CD14-positive monocyte (primary cell): ENCODE measurements around the gene AURKAIP1. TPM values are rescaled to one million over a fixed set of nuclear protein-coding genes. Genes with fewer than 3 reads are reported as not detected.

Experiments used
- DNase-seq, 3 donors: peaks; one replicate each; pipeline ENCODE4 v3.0.0-alpha.2; 2011 to 2022
- H2AFZ ChIP-seq: 2 replicates; pipeline ENCODE4 v1.6.0; 2012; ENCODE audit warnings: mild to moderate bottlenecking, low read depth, low read length, inconsistent platforms; ENCODE audit not compliant: insufficient read depth, poor library complexity, severe bottlenecking
- H3K27ac ChIP-seq, 2 donors: 1 replicate in 1 of 2; 2 replicates in 1 of 2; pipeline ENCODE4 v1.5.1; 2012 to 2013; ENCODE audit warnings: low read length in 2 of 2, control low read depth in 1 of 2, inconsistent platforms in 1 of 2, low read depth in 1 of 2, mild to moderate bottlenecking in 1 of 2
- H3K27me3 ChIP-seq, 2 donors: one replicate each; pipeline versions ENCODE4 v1.6.0 to v1.6.1; 2011 to 2013; ENCODE audit warnings: low read length in 2 of 2; ENCODE audit not compliant: control insufficient read depth in 2 of 2, insufficient read depth in 2 of 2
- H3K36me3 ChIP-seq, 2 donors: replicated peaks in 1 of 2; 1 replicate in 1 of 2; 2 replicates in 1 of 2; pipeline versions ENCODE4 v1.5.1 to v1.6.1; 2012 to 2013; ENCODE audit warnings: low read length in 2 of 2, control low read depth in 1 of 2, inconsistent platforms in 1 of 2, mild to moderate bottlenecking in 1 of 2; ENCODE audit not compliant: insufficient read depth in 2 of 2, control insufficient read depth in 1 of 2
- H3K4me1 ChIP-seq, 2 donors: 1 replicate in 1 of 2; 2 replicates in 1 of 2; pipeline versions ENCODE4 v1.5.1 to v1.6.1; 2012 to 2013; ENCODE audit warnings: low read length in 2 of 2, control low read depth in 1 of 2, inconsistent platforms in 1 of 2, mild to moderate bottlenecking in 1 of 2, moderate library complexity in 1 of 2; ENCODE audit not compliant: insufficient read depth in 2 of 2, control insufficient read depth in 1 of 2
- H3K4me2 ChIP-seq: replicated peaks from 2 replicates; pipeline ENCODE3; 2012; ENCODE audit warnings: low read length, moderate library complexity, mild to moderate bottlenecking; ENCODE audit not compliant: poor library complexity, severe bottlenecking; ENCODE audit errors: extremely low read depth
- H3K4me3 ChIP-seq, 3 experiments: fragments of 200-600 bp in 1 of 3; sonication (generic) in 1 of 3; replicated peaks in 1 of 3; 1 replicate in 2 of 3; 2 replicates in 1 of 3; pipeline ENCODE4 v1.5.1; 2011 to 2013; ENCODE audit warnings: low read length in 3 of 3, mild to moderate bottlenecking in 3 of 3, control low read depth in 2 of 3, low read depth in 2 of 3, inconsistent platforms in 1 of 3, moderate library complexity in 1 of 3
- H3K79me2 ChIP-seq: 2 replicates; pipeline ENCODE4 v1.6.0; 2012; ENCODE audit warnings: mild to moderate bottlenecking, control low read depth, inconsistent platforms, low read length, moderate library complexity; ENCODE audit not compliant: insufficient read depth
- H3K9ac ChIP-seq: 2 replicates; pipeline ENCODE4 v1.6.0; 2017; ENCODE audit warnings: low read length, mild to moderate bottlenecking; ENCODE audit not compliant: insufficient read depth, poor library complexity, severe bottlenecking
- H3K9me3 ChIP-seq, 2 donors: replicated peaks in 1 of 2; 1 replicate in 1 of 2; 2 replicates in 1 of 2; pipeline versions ENCODE4 v1.5.1 to v1.6.1; 2012 to 2013; ENCODE audit warnings: low read length in 2 of 2, control low read depth in 1 of 2; ENCODE audit not compliant: control insufficient read depth in 1 of 2, insufficient read depth in 1 of 2
- H4K20me1 ChIP-seq: 2 replicates; pipeline ENCODE4 v1.6.0; 2012; ENCODE audit warnings: mild to moderate bottlenecking, low read length, control low read depth, moderate library complexity; ENCODE audit not compliant: insufficient read depth
- H3K27ac Mint-ChIP-seq, 7 donors: one replicate each; pipeline ENCODE4 v1.8.0; 2020; ENCODE audit warnings: mild to moderate bottlenecking in 7 of 7, mixed read lengths in 7 of 7, moderate library complexity in 6 of 7, inconsistent platforms in 2 of 7
- H3K27me3 Mint-ChIP-seq, 3 donors: one replicate each; pipeline ENCODE4 v1.8.0; 2021 to 2022; ENCODE audit warnings: low read depth in 3 of 3, mild to moderate bottlenecking in 3 of 3, mixed read lengths in 3 of 3, moderate library complexity in 3 of 3, inconsistent platforms in 1 of 3
- H3K36me3 Mint-ChIP-seq, 2 donors: one replicate each; pipeline ENCODE4 v1.8.0; 2020; ENCODE audit warnings: mixed read lengths in 2 of 2, inconsistent platforms in 1 of 2, mild to moderate bottlenecking in 1 of 2
- H3K4me1 Mint-ChIP-seq: one replicate; pipeline ENCODE4 v1.8.0; 2020; ENCODE audit warnings: mild to moderate bottlenecking, mixed read lengths
- H3K4me3 Mint-ChIP-seq, 2 donors: one replicate each; pipeline ENCODE4 v1.8.0; 2020; ENCODE audit warnings: mild to moderate bottlenecking in 2 of 2, mixed read lengths in 2 of 2, moderate library complexity in 1 of 2
- H3K9me3 Mint-ChIP-seq, 7 donors: one replicate each; pipeline ENCODE4 v1.8.0; 2020 to 2022; ENCODE audit warnings: mixed read lengths in 7 of 7, mild to moderate bottlenecking in 6 of 7, moderate library complexity in 6 of 7, inconsistent platforms in 2 of 7
- CTCF ChIP-seq: fragments of 200-600 bp; IDR thresholded peaks from one replicate; pipeline ENCODE4 v1.8.0; 2022; ENCODE audit warnings: antibody characterized with exemption, mild to moderate bottlenecking
- WGBS: methylation state at CpG from one replicate; pipeline ENCODE4 v1.1.5; 2013; ENCODE audit warnings: missing lambda C conversion rate; ENCODE audit not compliant: insufficient coverage; 5-methylcytosine and 5-hydroxymethylcytosine counted together
- intact Hi-C, 2 donors: fragments of 100-400 bp; cut with micrococcal nuclease; formaldehyde crosslinking; loops; one replicate each; pipeline versions ENCODE4 v1.15.0 to v1.15.1; 2023
- polyA plus RNA-seq, 3 donors: library from polyadenylated mRNA; depleted of rRNA in 1 of 3; unstranded in 2 of 3; stranded (reverse) in 1 of 3; fragments of 300-500 nt in 2 of 3; fragments of >200 nt in 1 of 3; fragmentation: Illumina TruSeq in 2 of 3; gene quantifications; 1 replicate in 2 of 3; 2 replicates in 1 of 3; pipeline ENCODE4 v1.2.3, GENCODE V29; 2012 to 2021

The AURKAIP1 gene
- polyA plus RNA-seq, 3 donors = 59.1 to 160 (median 134) TPM

- peaks cover 0 to 3% (median 0%) of the 10 kb centered on the region in 7 donors for H3K9me3 Mint-ChIP-seq
- H3K4me1 Mint-ChIP-seq = peaks cover 21% of the 10 kb centered on the region
- Histone ChIP-seq H3K9me3 (no peaks in the 10 kb centered on the region), H3K36me3 (peaks cover 7 to 15% of the 10 kb centered on the region in 2 donors), H4K20me1 (peaks cover 22% of the 10 kb centered on the region), H2AFZ (no peak overlapping the region), H3K4me1 (peaks cover 22 to 24% of the 10 kb centered on the region in 2 donors), H3K4me3 (no peak overlapping the region), H3K9ac (no peak overlapping the region), H3K79me2 (peaks cover 36% of the 10 kb centered on the region), H3K4me2 (no peak overlapping the region), H3K27me3 (no peaks in the 10 kb centered on the region), H3K27ac (no peak overlapping the region)
- no peaks in the 10 kb centered on the region for H3K27me3 Mint-ChIP-seq
- no peak overlapping the region for H3K4me3 Mint-ChIP-seq
- peak overlapping the region in 1 of 7 donors; percentile 1 for H3K27ac Mint-ChIP-seq
- no peak for TF ChIP-seq CTCF
- 95% methylated on average over 40 of the region's 40 CpGs for WGBS
- DNase-seq = no peak
- peaks cover 4 to 19% of the 10 kb centered on the region in 2 donors for H3K36me3 Mint-ChIP-seq
- intact Hi-C loops = no loop called here
Measured at GRCh38 chr1:1327291-1327690, 47.7 kb downstream of the AURKAIP1 start.

- TF ChIP-seq CTCF = no peak
- peaks cover 25% of the 10 kb centered on the region for H3K4me1 Mint-ChIP-seq
- Histone ChIP-seq H3K27me3 (no peaks in the 10 kb centered on the region), H3K4me2 (peak overlapping the region; percentile 98), H3K4me3 (peak overlapping the region in 1 of 3 experiments; percentile 92), H3K36me3 (peaks cover 7 to 16% of the 10 kb centered on the region in 2 donors), H3K79me2 (peaks cover 47% of the 10 kb centered on the region), H3K9me3 (no peaks in the 10 kb centered on the region), H3K27ac (peak overlapping the region in 1 of 2 donors; percentile 83), H4K20me1 (peaks cover 33% of the 10 kb centered on the region), H3K4me1 (peaks cover 22 to 24% of the 10 kb centered on the region in 2 donors), H3K9ac (peak overlapping the region; percentile 90), H2AFZ (no peak overlapping the region)
- H3K27me3 Mint-ChIP-seq = no peaks in the 10 kb centered on the region
- H3K4me3 Mint-ChIP-seq = peak overlapping the region in 1 of 2 donors; percentile 31
- intact Hi-C loops = no loop called here
- no peak for DNase-seq
- H3K36me3 Mint-ChIP-seq = peaks cover 4 to 19% of the 10 kb centered on the region in 2 donors
- H3K27ac Mint-ChIP-seq = no peak overlapping the region
- peaks cover 0 to 3% (median 0%) of the 10 kb centered on the region in 7 donors for H3K9me3 Mint-ChIP-seq
- 89% methylated on average over 5 of the region's 8 CpGs for WGBS
Measured at GRCh38 chr1:1326075-1326605, 48.9 kb downstream of the AURKAIP1 start.
